GM15510 (cell line): ENCODE data around the gene SIX1.

Source experiments
- POLR2A ChIP-seq: IDR thresholded peaks from 3 replicates; pipeline ENCODE4 v1.6.1; 2011; ENCODE audit warnings: borderline replicate concordance; ENCODE audit not compliant: insufficient read length; ENCODE audit errors: extremely low read depth

SIX1 gene

DNA sequence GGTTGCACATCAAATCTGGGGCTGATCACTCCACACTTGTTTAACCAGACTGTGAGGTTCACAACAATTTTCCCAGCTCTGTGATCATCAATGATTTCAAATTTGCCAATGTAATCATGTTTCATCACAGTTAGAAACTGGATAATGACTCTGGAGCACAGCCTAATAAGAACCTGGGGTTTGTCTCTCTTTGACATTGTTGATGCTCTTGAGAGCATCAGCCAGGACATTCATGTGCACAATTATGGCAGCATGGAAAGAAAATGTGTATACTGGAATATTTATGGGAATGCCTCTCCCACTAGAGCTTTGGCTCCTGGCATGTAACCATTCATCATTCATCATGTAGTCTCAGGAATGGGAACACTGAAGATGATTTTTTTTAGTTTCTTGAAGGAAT lies 47.0 kb downstream of the SIX1 start:
- TF ChIP-seq POLR2A, result no peak

DNA sequence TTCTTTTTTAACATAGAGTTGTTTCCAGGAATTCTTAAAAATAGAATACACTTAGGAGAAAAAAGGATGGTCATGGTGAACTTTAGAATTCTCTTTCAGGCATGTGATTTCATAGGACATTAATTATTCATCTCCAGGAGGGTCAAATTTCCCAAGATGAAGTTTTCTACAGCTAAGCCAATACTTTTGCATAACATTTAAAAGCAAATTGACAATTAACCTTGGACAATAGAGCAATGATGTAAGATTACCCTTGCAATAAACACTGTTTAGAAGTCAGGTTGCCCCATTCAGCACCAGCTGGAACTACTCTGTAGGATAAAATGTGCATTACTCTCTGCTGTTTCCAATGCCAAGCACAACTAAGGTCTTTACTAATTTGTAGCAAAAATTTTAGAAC lies 49.5 kb downstream of the SIX1 start:
- no peak for TF ChIP-seq POLR2A

DNA sequence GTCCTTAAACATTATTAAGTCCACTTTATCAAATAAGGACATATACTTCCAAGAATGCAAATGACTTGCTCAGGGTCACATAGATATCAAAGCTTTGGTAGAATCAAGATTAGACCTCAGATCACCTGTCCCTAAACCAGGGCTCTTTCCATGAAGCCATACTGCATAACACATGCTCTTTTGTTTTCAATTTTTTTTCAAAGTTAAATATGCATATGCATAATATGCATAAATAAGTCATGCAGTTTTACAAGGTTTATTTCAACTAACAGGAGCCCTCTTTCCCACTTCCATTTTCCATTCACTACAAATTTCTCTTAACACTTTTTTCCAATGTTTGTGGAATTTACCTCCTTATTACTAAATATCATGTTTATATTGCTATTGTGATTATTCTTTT lies 53.1 kb downstream of the SIX1 start:
- no peak for TF ChIP-seq POLR2A

DNA sequence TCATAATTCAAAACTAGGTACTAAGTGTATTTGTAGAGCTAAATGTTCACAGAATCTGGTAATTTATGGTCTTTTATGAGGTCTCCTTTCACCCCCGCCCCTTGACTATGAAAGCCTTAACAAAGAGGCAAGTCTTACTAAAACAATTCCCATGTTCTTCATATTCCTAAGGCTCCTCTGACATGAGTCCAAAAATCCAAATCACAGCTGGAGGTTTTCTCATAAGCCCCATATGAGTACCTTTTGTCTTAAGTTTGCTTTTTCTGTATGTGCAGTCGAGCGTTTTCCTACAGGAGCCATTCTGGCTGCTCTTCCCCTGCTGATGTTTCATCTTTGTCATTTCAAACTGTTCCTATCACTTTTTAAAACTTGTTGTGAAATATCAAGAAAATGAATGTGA lies 55.2 kb downstream of the SIX1 start:
- no peak for TF ChIP-seq POLR2A
